Caco-2 (cell line): ENCODE data around the gene EPHB3. TPM values are rescaled to one million over a fixed set of nuclear protein-coding genes. Genes with fewer than 3 reads are reported as not detected.

Experiments used
- BruUV-seq: library from RNA; stranded (reverse); fragments of 400-500 nt; replicated peaks from 2 replicates; lab custom pipeline; 2021; lab: Mats Ljungman, UMichigan
- CTCF ChIA-PET: fragments of 300-600 bp; sonication (Branson Sonifier 250); formaldehyde crosslinking; loops from one replicate; lab custom pipeline; 2022; ENCODE audit warnings: antibody characterized with exemption; lab: Charles Lee
- POLR2A ChIA-PET: fragments of 300-600 bp; sonication (Branson Sonifier 250); formaldehyde crosslinking; loops from one replicate; lab custom pipeline; 2022; ENCODE audit warnings: antibody characterized with exemption; lab: Charles Lee
- DNase-seq, 2 experiments: peaks; one replicate each; pipeline versions ENCODE4 v3.0.0 to v3.0.0-alpha.2; 2020 to 2022
- H3K27me3 ChIP-seq: replicated peaks from 2 replicates; pipeline ENCODE4 v1.6.0; 2011; ENCODE audit warnings: low read length; ENCODE audit not compliant: control insufficient read depth, insufficient read depth
- H3K36me3 ChIP-seq: 2 replicates; pipeline ENCODE4 v1.5.1; 2011; ENCODE audit warnings: low read length; ENCODE audit not compliant: control insufficient read depth, insufficient read depth
- H3K4me1 ChIP-seq: fragments of 250-450 bp; sonication (Bioruptor Pico); 2 replicates; pipeline ENCODE4 v1.5.1; 2020; ENCODE audit warnings: mild to moderate bottlenecking
- H3K4me3 ChIP-seq: 2 replicates; pipeline ENCODE4 v1.5.1; 2011; ENCODE audit warnings: low read depth, mild to moderate bottlenecking, control low read depth, low read length
- H3K9me3 ChIP-seq: fragments of 250-450 bp; sonication (Bioruptor Pico); 2 replicates; pipeline ENCODE4 v1.5.1; 2020; ENCODE audit warnings: mild to moderate bottlenecking, moderate library complexity
- H3K27ac Mint-ChIP-seq: one replicate; pipeline ENCODE4 v1.8.0; 2022; ENCODE audit warnings: mixed read lengths; ENCODE audit not compliant: unreplicated experiment
- H3K27me3 Mint-ChIP-seq: one replicate; pipeline ENCODE4 v1.8.0; 2022; ENCODE audit warnings: mixed read lengths; ENCODE audit not compliant: insufficient read depth, unreplicated experiment
- H3K36me3 Mint-ChIP-seq: one replicate; pipeline ENCODE4 v1.8.0; 2022; ENCODE audit warnings: mild to moderate bottlenecking, mixed read lengths; ENCODE audit not compliant: insufficient read depth, unreplicated experiment
- H3K4me1 Mint-ChIP-seq: one replicate; pipeline ENCODE4 v1.8.0; 2022; ENCODE audit warnings: low read depth, mixed read lengths; ENCODE audit not compliant: unreplicated experiment
- H3K4me3 Mint-ChIP-seq: one replicate; pipeline ENCODE4 v1.8.0; 2022; ENCODE audit warnings: mild to moderate bottlenecking, moderate library complexity, mixed read lengths; ENCODE audit not compliant: unreplicated experiment
- H3K9me3 Mint-ChIP-seq: one replicate; pipeline ENCODE4 v1.8.0; 2022; ENCODE audit warnings: mixed read lengths; ENCODE audit not compliant: unreplicated experiment
- intact Hi-C: fragments of 100-400 bp; cut with micrococcal nuclease; formaldehyde crosslinking; loops from one replicate; pipeline ENCODE4 v1.10.0; 2022; ENCODE audit not compliant: unreplicated experiment
- total RNA-seq: library from RNA; stranded (reverse); gene quantifications from 2 replicates; pipeline ENCODE4 v1.2.3, GENCODE V29; 2022
- TF ChIP-seq, protein P1 (sequence below), 2 experiments: fragments of 200-600 bp in 1 of 2; IDR thresholded peaks; 1 replicate in 1 of 2; 2 replicates in 1 of 2; pipeline versions ENCODE4 v1.5.1 to v1.8.0; 2011 to 2022; ENCODE audit warnings: antibody characterized with exemption in 1 of 2, control low read depth in 1 of 2, inconsistent platforms in 1 of 2, low read depth in 1 of 2, low read length in 1 of 2, mild to moderate bottlenecking in 1 of 2, moderate library complexity in 1 of 2; ENCODE audit not compliant: insufficient read depth in 1 of 2, severe bottlenecking in 1 of 2, unreplicated experiment in 1 of 2

Gene EPHB3
- total RNA-seq, 1 experiment from 2014 or later: 5.6 TPM

DNA sequence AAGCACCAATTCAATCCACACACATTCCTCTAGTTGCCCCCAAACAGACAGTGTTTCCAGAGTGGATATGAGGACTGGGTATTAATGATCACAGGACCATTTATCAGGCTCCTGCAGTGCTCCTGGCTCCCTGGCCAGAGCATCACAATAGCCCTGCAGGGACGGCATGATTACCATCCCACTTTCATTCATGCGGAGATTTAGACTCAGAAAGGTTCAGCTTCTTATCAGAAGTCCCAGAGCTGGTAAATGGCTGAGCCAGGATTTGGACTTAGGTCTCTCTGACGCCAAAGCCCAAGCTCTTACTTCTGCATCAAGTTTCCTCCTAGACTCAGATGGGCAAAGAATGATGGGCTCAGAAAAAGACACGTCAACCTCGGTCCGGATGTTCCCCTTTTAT, 2.9 kb upstream of the EPHB3 start:
- peaks cover 9% of the 10 kb centered on the region for H3K4me1 Mint-ChIP-seq
- H3K36me3 Mint-ChIP-seq: peaks cover 6% of the 10 kb centered on the region
- intact Hi-C loops: no loop called here
- no peak overlapping the region for H3K4me3 Mint-ChIP-seq
- H3K9me3 ChIP-seq: no peaks in the 10 kb centered on the region
- BruUV-seq: no TSS peak
- TF ChIP-seq, protein P1, sequence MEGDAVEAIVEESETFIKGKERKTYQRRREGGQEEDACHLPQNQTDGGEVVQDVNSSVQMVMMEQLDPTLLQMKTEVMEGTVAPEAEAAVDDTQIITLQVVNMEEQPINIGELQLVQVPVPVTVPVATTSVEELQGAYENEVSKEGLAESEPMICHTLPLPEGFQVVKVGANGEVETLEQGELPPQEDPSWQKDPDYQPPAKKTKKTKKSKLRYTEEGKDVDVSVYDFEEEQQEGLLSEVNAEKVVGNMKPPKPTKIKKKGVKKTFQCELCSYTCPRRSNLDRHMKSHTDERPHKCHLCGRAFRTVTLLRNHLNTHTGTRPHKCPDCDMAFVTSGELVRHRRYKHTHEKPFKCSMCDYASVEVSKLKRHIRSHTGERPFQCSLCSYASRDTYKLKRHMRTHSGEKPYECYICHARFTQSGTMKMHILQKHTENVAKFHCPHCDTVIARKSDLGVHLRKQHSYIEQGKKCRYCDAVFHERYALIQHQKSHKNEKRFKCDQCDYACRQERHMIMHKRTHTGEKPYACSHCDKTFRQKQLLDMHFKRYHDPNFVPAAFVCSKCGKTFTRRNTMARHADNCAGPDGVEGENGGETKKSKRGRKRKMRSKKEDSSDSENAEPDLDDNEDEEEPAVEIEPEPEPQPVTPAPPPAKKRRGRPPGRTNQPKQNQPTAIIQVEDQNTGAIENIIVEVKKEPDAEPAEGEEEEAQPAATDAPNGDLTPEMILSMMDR (IDR thresholded peaks at IDR 0.05; ENCODE audit: insufficient read depth in 1 of 2, low read depth in 1 of 2, low read length in 1 of 2, severe bottlenecking in 1 of 2, unreplicated experiment in 1 of 2): no peak
- H3K9me3 Mint-ChIP-seq: no peaks in the 10 kb centered on the region
- no peak for DNase-seq
- H3K27ac Mint-ChIP-seq: no peak overlapping the region
- H3K36me3 ChIP-seq: no peaks in the 10 kb centered on the region
- no peak overlapping the region for H3K4me3 ChIP-seq
- ChIA-PET POLR2A (no interaction called here), CTCF (interaction anchor here (0.8 kb wide), 1 partner anchor 219 kb away, joined by 3 read pairs; no protein-coding TSS in a partner anchor)
- peaks cover 5% of the 10 kb centered on the region; the same call in 1 of the 2 replicates for H3K4me1 ChIP-seq
- peaks cover 12% of the 10 kb centered on the region for H3K27me3 Mint-ChIP-seq
- H3K27me3 ChIP-seq: peaks cover 1% of the 10 kb centered on the region; the same call in 1 of the 2 replicates

DNA sequence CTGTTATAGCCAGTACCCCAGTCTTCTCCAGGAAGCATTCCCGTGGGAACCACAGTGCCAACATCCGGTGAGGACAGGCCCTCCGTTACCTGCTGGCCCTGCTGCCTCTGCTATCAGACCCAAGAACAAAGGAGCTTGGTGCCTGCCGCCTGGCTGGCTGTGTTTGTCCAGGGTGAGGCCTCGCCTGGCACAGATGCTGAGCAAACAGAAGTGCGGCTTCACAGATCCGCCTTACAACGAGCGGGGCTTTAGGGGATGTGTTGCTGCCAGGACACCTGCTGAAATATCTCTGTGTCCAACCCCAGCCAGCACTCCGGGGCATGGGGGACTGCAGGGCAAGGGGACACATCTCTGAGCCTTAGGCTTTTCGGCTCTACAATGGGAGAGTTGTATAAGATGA, 2.2 kb upstream of the EPHB3 start:
- DNase-seq: no peak
- no peaks in the 10 kb centered on the region for H3K9me3 Mint-ChIP-seq
- POLR2A ChIA-PET: no interaction called here
- H3K27ac Mint-ChIP-seq: no peak overlapping the region
- no TSS peak for BruUV-seq
- H3K4me3 ChIP-seq: no peak overlapping the region
- H3K27me3 Mint-ChIP-seq: peaks cover 12% of the 10 kb centered on the region
- H3K9me3 ChIP-seq: no peaks in the 10 kb centered on the region
- peaks cover 12% of the 10 kb centered on the region for H3K4me1 Mint-ChIP-seq
- TF ChIP-seq, protein P1 (IDR thresholded peaks at IDR 0.05; ENCODE audit: insufficient read depth in 1 of 2, low read depth in 1 of 2, low read length in 1 of 2, severe bottlenecking in 1 of 2, unreplicated experiment in 1 of 2): no peak
- peaks cover 5% of the 10 kb centered on the region; the same call in 1 of the 2 replicates for H3K4me1 ChIP-seq
- no peak overlapping the region for H3K4me3 Mint-ChIP-seq
- H3K36me3 Mint-ChIP-seq: peaks cover 6% of the 10 kb centered on the region
- peaks cover 1% of the 10 kb centered on the region; the same call in 1 of the 2 replicates for H3K27me3 ChIP-seq
- CTCF ChIA-PET: interaction anchor here (0.8 kb wide), 1 partner anchor 219 kb away, joined by 3 read pairs; no protein-coding TSS in a partner anchor
- intact Hi-C loops: no loop called here
- no peaks in the 10 kb centered on the region for H3K36me3 ChIP-seq

DNA sequence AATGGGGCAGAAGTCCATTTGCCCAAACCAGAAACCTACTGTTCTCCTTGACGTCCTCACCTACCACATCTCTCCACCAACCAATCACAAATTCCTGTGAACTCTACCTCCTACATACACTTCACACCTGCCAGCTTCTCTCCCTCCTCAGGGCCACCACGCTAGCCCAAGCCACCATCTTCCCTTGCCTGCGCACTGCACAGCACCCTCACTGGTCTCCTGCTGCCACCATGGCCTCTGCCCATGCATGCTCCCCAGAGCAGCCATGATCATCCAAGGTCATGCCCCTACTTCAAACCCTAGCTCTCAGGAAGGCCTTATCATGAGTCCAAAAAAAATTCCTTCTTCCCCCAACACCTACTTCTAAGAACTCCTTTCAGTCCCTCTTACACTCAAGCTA, 1.1 kb upstream of the EPHB3 start:
- CTCF ChIA-PET: interaction anchor here (1.1 to 2.1 kb wide), 23 partner anchors 9 to 240 kb away, joined by 3 to 29 read pairs (median 7); no protein-coding TSS in a partner anchor
- Histone ChIP-seq H3K27me3 (peaks cover 1% of the 10 kb centered on the region; the same call in 1 of the 2 replicates), H3K4me3 (no peak overlapping the region), H3K4me1 (peaks cover 11% of the 10 kb centered on the region), H3K9me3 (no peaks in the 10 kb centered on the region), H3K36me3 (no peaks in the 10 kb centered on the region)
- peaks cover 6% of the 10 kb centered on the region for H3K36me3 Mint-ChIP-seq
- intact Hi-C loops: no loop called here
- peaks cover 24% of the 10 kb centered on the region for H3K4me1 Mint-ChIP-seq
- BruUV-seq: no TSS peak
- no peaks in the 10 kb centered on the region for H3K9me3 Mint-ChIP-seq
- H3K27me3 Mint-ChIP-seq: peaks cover 12% of the 10 kb centered on the region
- POLR2A ChIA-PET: interaction anchor here (1.1 kb wide), 1 partner anchor 182 kb away, joined by 4 read pairs; no protein-coding TSS in a partner anchor
- H3K4me3 Mint-ChIP-seq: peak overlapping the region; percentile 47
- H3K27ac Mint-ChIP-seq: no peak overlapping the region
- TF ChIP-seq, protein P1 (IDR thresholded peaks at IDR 0.05; ENCODE audit: insufficient read depth in 1 of 2, low read depth in 1 of 2, low read length in 1 of 2, severe bottlenecking in 1 of 2, unreplicated experiment in 1 of 2): no peak
- no peak for DNase-seq
